Mesenchymal stem cell (in vitro differentiated cells and primary cell): ENCODE measurements around the gene PLA2G2C.

ENCODE experiments used
- DNase-seq: peaks from one replicate; pipeline ENCODE4 v3.0.0-alpha.2; 2013
- H2AFZ ChIP-seq: one replicate; pipeline ENCODE4 v1.6.1; 2013; ENCODE audit warnings: low read depth, mild to moderate bottlenecking, control low read depth, inconsistent platforms, low read length, moderate library complexity
- H2AK5ac ChIP-seq: 2 replicates; pipeline ENCODE4 v1.6.1; 2013; ENCODE audit warnings: low read length, moderate library complexity, mild to moderate bottlenecking, inconsistent platforms; ENCODE audit not compliant: severe bottlenecking
- H2BK120ac ChIP-seq: one replicate; pipeline ENCODE4 v1.6.1; 2013; ENCODE audit warnings: low read depth, mild to moderate bottlenecking, inconsistent platforms, low read length, moderate library complexity
- H2BK12ac ChIP-seq, 2 experiments: one replicate each; pipeline ENCODE4 v1.6.1; 2013; ENCODE audit warnings: inconsistent platforms in 2 of 2, low read length in 2 of 2, mild to moderate bottlenecking in 2 of 2, moderate library complexity in 2 of 2, control low read depth in 1 of 2
- H2BK15ac ChIP-seq: one replicate; pipeline ENCODE4 v1.6.1; 2013; ENCODE audit warnings: mild to moderate bottlenecking, low read depth, inconsistent platforms; ENCODE audit not compliant: poor library complexity, severe bottlenecking
- H2BK5ac ChIP-seq: 2 replicates; pipeline ENCODE4 v1.6.1; 2013; ENCODE audit warnings: low read depth, mild to moderate bottlenecking, low read length, control low read depth, inconsistent platforms; ENCODE audit not compliant: poor library complexity, severe bottlenecking
- H3K14ac ChIP-seq, 2 experiments: one replicate each; pipeline ENCODE4 v1.6.1; 2013; ENCODE audit warnings: inconsistent platforms in 2 of 2, low read length in 2 of 2, control low read depth in 1 of 2, mild to moderate bottlenecking in 1 of 2, moderate library complexity in 1 of 2
- H3K18ac ChIP-seq, 2 experiments: one replicate each; pipeline ENCODE4 v1.6.1; 2013; ENCODE audit warnings: inconsistent platforms in 2 of 2, low read length in 2 of 2, control low read depth in 1 of 2, low read depth in 1 of 2, mild to moderate bottlenecking in 1 of 2
- H3K23ac ChIP-seq, 2 experiments: one replicate each; pipeline ENCODE4 v1.6.1; 2013; ENCODE audit warnings: inconsistent platforms in 2 of 2, low read length in 2 of 2, mild to moderate bottlenecking in 2 of 2, moderate library complexity in 2 of 2, control low read depth in 1 of 2
- H3K27ac ChIP-seq: 2 replicates; pipeline ENCODE4 v1.5.1; 2013; ENCODE audit warnings: mild to moderate bottlenecking, moderate library complexity, low read length, control low read depth, inconsistent platforms; ENCODE audit not compliant: poor library complexity, severe bottlenecking
- H3K27me3 ChIP-seq, 2 experiments: 2 replicates each; pipeline versions ENCODE4 v1.6.1 to v1.7.0; 2013; ENCODE audit warnings: low read length in 2 of 2, mild to moderate bottlenecking in 2 of 2, moderate library complexity in 2 of 2, control low read depth in 1 of 2, inconsistent platforms in 1 of 2; ENCODE audit not compliant: control insufficient read depth in 1 of 2, insufficient read depth in 1 of 2
- H3K36me3 ChIP-seq, 2 experiments: 2 replicates each; pipeline versions ENCODE4 v1.6.1 to v1.7.0; 2013; ENCODE audit warnings: low read length in 2 of 2, control low read depth in 1 of 2, inconsistent platforms in 1 of 2, low read depth in 1 of 2, mild to moderate bottlenecking in 1 of 2; ENCODE audit not compliant: insufficient read depth in 2 of 2, control insufficient read depth in 1 of 2
- H3K4ac ChIP-seq, 2 experiments: one replicate each; pipeline ENCODE4 v1.6.1; 2013; ENCODE audit warnings: inconsistent platforms in 2 of 2, low read length in 2 of 2, mild to moderate bottlenecking in 2 of 2, moderate library complexity in 2 of 2, control low read depth in 1 of 2, low read depth in 1 of 2
- H3K4me1 ChIP-seq: 2 replicates; pipeline ENCODE4 v1.6.1; 2013; ENCODE audit warnings: low read depth, low read length, control low read depth; ENCODE audit not compliant: control insufficient read depth, insufficient read depth
- H3K4me2 ChIP-seq: 2 replicates; pipeline ENCODE4 v1.6.1; 2013; ENCODE audit warnings: low read length, mild to moderate bottlenecking, inconsistent platforms; ENCODE audit not compliant: poor library complexity, severe bottlenecking
- H3K4me3 ChIP-seq, 2 experiments: 2 replicates each; pipeline versions ENCODE4 v1.5.1 to v1.7.0; 2013; ENCODE audit warnings: low read length in 2 of 2, mild to moderate bottlenecking in 2 of 2, control low read depth in 1 of 2, low read depth in 1 of 2; ENCODE audit not compliant: insufficient read depth in 1 of 2
- H3K79me1 ChIP-seq: replicated peaks from 2 replicates; pipeline ENCODE4 v1.6.1; 2013; ENCODE audit warnings: mild to moderate bottlenecking, control low read depth, low read length, inconsistent platforms; ENCODE audit not compliant: poor library complexity, severe bottlenecking
- H3K9ac ChIP-seq: 2 replicates; pipeline ENCODE4 v1.7.0; 2013; ENCODE audit warnings: mild to moderate bottlenecking, low read length, moderate library complexity
- H3K9me3 ChIP-seq: 2 replicates; pipeline ENCODE4 v1.7.0; 2013; ENCODE audit warnings: mild to moderate bottlenecking, low read length; ENCODE audit not compliant: control insufficient read depth
- H4K8ac ChIP-seq: one replicate; pipeline ENCODE4 v1.6.1; 2013; ENCODE audit warnings: inconsistent platforms, mild to moderate bottlenecking, low read length, moderate library complexity
- H4K91ac ChIP-seq: one replicate; pipeline ENCODE4 v1.6.1; 2013; ENCODE audit warnings: mild to moderate bottlenecking, low read length, inconsistent platforms
- WGBS: methylation state at CpG from one replicate; pipeline ENCODE4 v1.1.7; 2013; ENCODE audit warnings: mixed read lengths; 5-methylcytosine and 5-hydroxymethylcytosine counted together

PLA2G2C gene

GRCh38 chr1:20192364-20192763 is 6.0 kb upstream of the PLA2G2C start:
- H4K8ac ChIP-seq: no peak overlapping the region
- no peak overlapping the region for H3K18ac ChIP-seq
- H3K4me1 ChIP-seq: no peaks in the 10 kb centered on the region
- H3K23ac ChIP-seq: no peak overlapping the region
- no peak overlapping the region for H3K27ac ChIP-seq
- H3K36me3 ChIP-seq: no peaks in the 10 kb centered on the region
- H2AK5ac ChIP-seq: no peak overlapping the region
- H2BK5ac ChIP-seq: no peak overlapping the region
- no peak overlapping the region for H3K9ac ChIP-seq
- no peak overlapping the region for H3K4ac ChIP-seq
- no peak overlapping the region for H2BK120ac ChIP-seq
- H2AFZ ChIP-seq: no peak overlapping the region
- DNase-seq: peak; percentile 10
- WGBS: 80% methylated on average over 5 of the region's 5 CpGs
- H3K9me3 ChIP-seq: no peaks in the 10 kb centered on the region
- H3K27me3 ChIP-seq: peaks cover 43 to 57% of the 10 kb centered on the region in 2 experiments
- no peaks in the 10 kb centered on the region for H3K79me1 ChIP-seq
- H4K91ac ChIP-seq: no peak overlapping the region
- no peak overlapping the region for H2BK15ac ChIP-seq
- H3K4me3 ChIP-seq: no peak overlapping the region
- no peak overlapping the region for H3K4me2 ChIP-seq
- no peak overlapping the region for H3K14ac ChIP-seq
- no peak overlapping the region for H2BK12ac ChIP-seq

- 93% methylated on average over 12 of the region's 12 CpGs for WGBS
- DNase-seq: no peak
- Histone ChIP-seq H4K91ac (no peak overlapping the region), H3K27ac (no peak overlapping the region), H3K4ac (no peak overlapping the region), H4K8ac (no peak overlapping the region), H2BK12ac (no peak overlapping the region), H3K36me3 (no peaks in the 10 kb centered on the region), H2AK5ac (no peak overlapping the region), H3K4me3 (no peak overlapping the region), H3K79me1 (no peaks in the 10 kb centered on the region), H3K14ac (no peak overlapping the region), H3K9me3 (no peaks in the 10 kb centered on the region), H3K4me2 (no peak overlapping the region), H3K23ac (no peak overlapping the region), H2BK15ac (no peak overlapping the region), H2BK120ac (no peak overlapping the region), H3K18ac (no peak overlapping the region), H3K27me3 (peaks cover 53 to 68% of the 10 kb centered on the region in 2 experiments), H3K4me1 (no peaks in the 10 kb centered on the region), H2AFZ (no peak overlapping the region), H3K9ac (no peak overlapping the region), H2BK5ac (no peak overlapping the region)
These were observed 5.0 kb upstream of the PLA2G2C start for GRCh38 chr1:20191266-20191825.

- Histone ChIP-seq H3K27ac (no peak overlapping the region), H2BK120ac (no peak overlapping the region), H2BK12ac (no peak overlapping the region), H3K9me3 (no peaks in the 10 kb centered on the region), H4K8ac (no peak overlapping the region), H3K18ac (no peak overlapping the region), H2BK15ac (no peak overlapping the region), H3K27me3 (peaks cover 60 to 76% of the 10 kb centered on the region in 2 experiments), H2BK5ac (no peak overlapping the region), H3K23ac (no peak overlapping the region), H3K9ac (no peak overlapping the region), H2AFZ (no peak overlapping the region), H3K4ac (no peak overlapping the region), H3K4me3 (no peak overlapping the region), H3K4me2 (no peak overlapping the region), H3K36me3 (no peaks in the 10 kb centered on the region), H3K14ac (no peak overlapping the region), H4K91ac (no peak overlapping the region), H3K79me1 (no peaks in the 10 kb centered on the region), H2AK5ac (no peak overlapping the region), H3K4me1 (peaks cover 4% of the 10 kb centered on the region)
- WGBS: 90% methylated on average over 19 of the region's 19 CpGs
- no peak for DNase-seq
These were observed 4.2 kb upstream of the PLA2G2C start for GRCh38 chr1:20190256-20191160.

GRCh38 chr1:20189664-20190063 is 3.3 kb upstream of the PLA2G2C start:
- Histone ChIP-seq H3K14ac (no peak overlapping the region), H3K18ac (no peak overlapping the region), H3K79me1 (no peaks in the 10 kb centered on the region), H3K9me3 (no peaks in the 10 kb centered on the region), H2BK12ac (no peak overlapping the region), H2BK15ac (no peak overlapping the region), H3K4me1 (peaks cover 4% of the 10 kb centered on the region), H3K4me3 (no peak overlapping the region), H2AFZ (no peak overlapping the region), H3K4me2 (no peak overlapping the region), H2BK120ac (no peak overlapping the region), H3K4ac (no peak overlapping the region), H4K91ac (no peak overlapping the region), H2AK5ac (no peak overlapping the region), H3K36me3 (no peaks in the 10 kb centered on the region), H2BK5ac (no peak overlapping the region), H3K27ac (no peak overlapping the region), H3K27me3 (peaks cover 69 to 84% of the 10 kb centered on the region in 2 experiments), H3K9ac (no peak overlapping the region), H4K8ac (no peak overlapping the region), H3K23ac (no peak overlapping the region)
- WGBS: 96% methylated on average over 2 of the region's 4 CpGs
- no peak for DNase-seq
